ENCODE results near the gene ATP2B1.

DNA sequence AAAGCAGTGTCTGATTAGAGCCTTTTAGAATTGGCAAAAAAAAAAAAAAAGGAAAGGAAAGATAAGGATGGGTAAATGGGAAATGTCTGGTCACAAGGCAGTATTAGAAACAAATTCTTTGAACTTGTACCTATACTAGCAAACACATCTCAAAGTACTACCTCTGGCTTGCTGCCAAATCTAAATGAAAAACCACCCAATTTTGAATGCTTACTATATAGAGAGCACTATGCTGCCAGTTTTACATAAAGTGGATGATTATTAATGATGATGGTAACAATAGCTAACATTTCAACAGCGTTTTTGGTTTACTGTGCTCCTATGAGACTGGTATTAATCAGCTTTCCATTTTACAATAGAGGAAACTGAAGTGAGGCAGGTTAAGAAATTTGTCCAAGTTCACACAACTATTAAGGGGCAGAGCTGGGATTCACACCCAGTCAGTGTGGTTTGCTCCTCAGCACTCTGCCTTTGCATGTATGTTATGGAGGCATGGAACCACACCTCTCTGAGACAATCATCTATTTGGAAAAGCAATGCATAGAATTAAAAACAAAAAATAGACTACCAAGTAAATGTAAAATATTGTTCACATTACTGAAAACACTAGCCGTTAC lies 34.2 kb downstream of the ATP2B1 start:
- TF ChIP-seq, protein P1, sequence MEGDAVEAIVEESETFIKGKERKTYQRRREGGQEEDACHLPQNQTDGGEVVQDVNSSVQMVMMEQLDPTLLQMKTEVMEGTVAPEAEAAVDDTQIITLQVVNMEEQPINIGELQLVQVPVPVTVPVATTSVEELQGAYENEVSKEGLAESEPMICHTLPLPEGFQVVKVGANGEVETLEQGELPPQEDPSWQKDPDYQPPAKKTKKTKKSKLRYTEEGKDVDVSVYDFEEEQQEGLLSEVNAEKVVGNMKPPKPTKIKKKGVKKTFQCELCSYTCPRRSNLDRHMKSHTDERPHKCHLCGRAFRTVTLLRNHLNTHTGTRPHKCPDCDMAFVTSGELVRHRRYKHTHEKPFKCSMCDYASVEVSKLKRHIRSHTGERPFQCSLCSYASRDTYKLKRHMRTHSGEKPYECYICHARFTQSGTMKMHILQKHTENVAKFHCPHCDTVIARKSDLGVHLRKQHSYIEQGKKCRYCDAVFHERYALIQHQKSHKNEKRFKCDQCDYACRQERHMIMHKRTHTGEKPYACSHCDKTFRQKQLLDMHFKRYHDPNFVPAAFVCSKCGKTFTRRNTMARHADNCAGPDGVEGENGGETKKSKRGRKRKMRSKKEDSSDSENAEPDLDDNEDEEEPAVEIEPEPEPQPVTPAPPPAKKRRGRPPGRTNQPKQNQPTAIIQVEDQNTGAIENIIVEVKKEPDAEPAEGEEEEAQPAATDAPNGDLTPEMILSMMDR (IDR thresholded peaks at IDR 0.05): no peak
- TF ChIP-seq POLR2AphosphoS5 (IDR thresholded peaks at IDR 0.05): no peak
